Suprapubic skin (tissue), 4 donors: ENCODE data around the gene MCF2L. TPM values are rescaled to one million over a fixed set of nuclear protein-coding genes. Genes with fewer than 3 reads are reported as not detected.

Experiments used
- DNase-seq, 2 donors: peaks; one replicate each; pipeline ENCODE4 v3.0.0-alpha.2; 2019; ENCODE audit warnings: low spot score in 2 of 2
- H3K27ac ChIP-seq: fragments of 200-600 bp; sonication (generic); one replicate; pipeline ENCODE4 v1.5.1; 2019
- H3K27me3 ChIP-seq: fragments of 200-600 bp; sonication (generic); one replicate; pipeline ENCODE4 v1.5.1; 2019
- H3K36me3 ChIP-seq: fragments of 200-600 bp; sonication (generic); one replicate; pipeline ENCODE4 v1.5.1; 2019
- H3K4me1 ChIP-seq: fragments of 200-600 bp; sonication (generic); one replicate; pipeline ENCODE4 v1.5.1; 2019
- H3K4me3 ChIP-seq: fragments of 200-600 bp; sonication (generic); one replicate; pipeline ENCODE4 v1.5.1; 2019; ENCODE audit warnings: mild to moderate bottlenecking
- H3K9me3 ChIP-seq: fragments of 200-600 bp; sonication (generic); one replicate; pipeline ENCODE4 v1.5.1; 2019
- EP300 ChIP-seq: sonication (generic); formaldehyde crosslinking; IDR thresholded peaks from one replicate; pipeline ENCODE4 v1.6.1; 2017; ENCODE audit warnings: antibody characterized with exemption
- POLR2A ChIP-seq, 2 donors: fragments of 450-650 bp; IDR thresholded peaks; one replicate each; pipeline ENCODE4 v1.6.1; 2017; ENCODE audit warnings: antibody characterized with exemption in 2 of 2, mild to moderate bottlenecking in 2 of 2, moderate library complexity in 2 of 2
- POLR2AphosphoS5 ChIP-seq, 3 donors: sonication (generic); formaldehyde crosslinking; IDR thresholded peaks; one replicate each; pipeline ENCODE4 v1.6.1; 2017; ENCODE audit warnings: antibody characterized with exemption in 3 of 3
- WGBS: methylation state at CpG from one replicate; pipeline ENCODE4 v1.1.5; 2018; 5-methylcytosine and 5-hydroxymethylcytosine counted together
- total RNA-seq, 4 donors: library from RNA; depleted of rRNA; stranded (reverse); fragments of >200 nt; gene quantifications; one replicate each; pipeline ENCODE4 v1.1.0, GENCODE V29; 2016
- TF ChIP-seq, protein P1 (sequence below), 2 donors: fragments of 200-600 bp in 1 of 2; fragments of 450-650 bp in 1 of 2; sonication (generic) in 1 of 2; IDR thresholded peaks; one replicate each; pipeline ENCODE4 v1.5.1; 2016 to 2019; ENCODE audit warnings: antibody characterized with exemption in 2 of 2, mild to moderate bottlenecking in 1 of 2, moderate library complexity in 1 of 2

Gene MCF2L
- total RNA-seq, 4 donors from 2014 or later, result 25.4 to 144 (median 50.0) TPM

DNA sequence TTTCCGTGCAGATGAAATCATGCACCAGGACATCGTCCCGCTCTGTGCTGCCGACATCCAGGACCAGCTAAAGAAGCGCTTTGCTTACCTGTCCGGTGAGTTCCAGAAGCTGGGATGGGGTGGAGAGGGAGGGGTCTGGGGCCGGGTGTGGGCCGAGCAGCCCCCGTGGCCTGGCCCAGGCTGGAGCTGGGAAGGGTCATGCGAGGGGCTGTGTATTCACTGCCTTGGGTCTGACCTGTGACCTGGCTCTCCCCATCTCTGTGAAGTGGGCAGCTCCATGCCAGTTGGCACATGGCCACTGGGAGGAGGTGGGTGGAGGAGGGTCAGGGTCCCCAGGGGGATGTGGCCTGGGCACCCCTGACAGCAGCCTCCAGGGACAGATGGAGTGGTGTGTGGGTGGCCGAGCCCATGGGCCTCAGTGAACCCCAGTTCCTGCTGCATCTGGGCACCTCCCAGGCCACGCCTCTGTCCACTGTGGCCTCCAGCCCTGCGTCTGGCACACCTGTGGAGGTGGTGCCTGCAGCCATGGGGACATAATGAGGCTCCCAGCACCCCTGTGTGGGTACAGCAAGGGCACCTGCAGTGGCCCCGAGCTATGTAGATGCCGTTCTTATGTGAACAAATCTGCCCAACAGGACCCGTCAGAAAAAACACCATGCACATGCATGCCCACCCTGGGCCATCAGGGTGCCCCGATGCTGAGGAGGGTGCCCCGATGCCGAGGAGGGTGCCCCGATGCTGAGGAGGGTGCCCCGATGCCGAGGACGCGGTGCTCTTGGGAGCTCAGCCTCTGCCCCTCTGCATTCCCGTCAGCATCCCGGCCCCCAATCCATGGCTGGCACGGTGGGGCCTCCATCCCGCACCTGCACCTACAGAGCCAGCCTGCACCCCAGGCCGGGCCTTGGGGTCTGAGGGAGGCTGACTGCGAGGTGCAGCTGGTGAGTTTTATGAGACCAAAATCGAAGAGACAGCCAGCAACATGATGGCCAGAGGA is 46.0 kb downstream of the MCF2L start:
- H3K4me1 ChIP-seq, result peaks cover 38% of the 10 kb centered on the region
- no peak for DNase-seq
- no peaks in the 10 kb centered on the region for H3K9me3 ChIP-seq
- WGBS, result 81% methylated on average over 9 of the region's 31 CpGs
- H3K27me3 ChIP-seq, result peaks cover 6% of the 10 kb centered on the region
- no peak overlapping the region for H3K4me3 ChIP-seq
- H3K36me3 ChIP-seq, result no peaks in the 10 kb centered on the region
- TF ChIP-seq, protein P1, sequence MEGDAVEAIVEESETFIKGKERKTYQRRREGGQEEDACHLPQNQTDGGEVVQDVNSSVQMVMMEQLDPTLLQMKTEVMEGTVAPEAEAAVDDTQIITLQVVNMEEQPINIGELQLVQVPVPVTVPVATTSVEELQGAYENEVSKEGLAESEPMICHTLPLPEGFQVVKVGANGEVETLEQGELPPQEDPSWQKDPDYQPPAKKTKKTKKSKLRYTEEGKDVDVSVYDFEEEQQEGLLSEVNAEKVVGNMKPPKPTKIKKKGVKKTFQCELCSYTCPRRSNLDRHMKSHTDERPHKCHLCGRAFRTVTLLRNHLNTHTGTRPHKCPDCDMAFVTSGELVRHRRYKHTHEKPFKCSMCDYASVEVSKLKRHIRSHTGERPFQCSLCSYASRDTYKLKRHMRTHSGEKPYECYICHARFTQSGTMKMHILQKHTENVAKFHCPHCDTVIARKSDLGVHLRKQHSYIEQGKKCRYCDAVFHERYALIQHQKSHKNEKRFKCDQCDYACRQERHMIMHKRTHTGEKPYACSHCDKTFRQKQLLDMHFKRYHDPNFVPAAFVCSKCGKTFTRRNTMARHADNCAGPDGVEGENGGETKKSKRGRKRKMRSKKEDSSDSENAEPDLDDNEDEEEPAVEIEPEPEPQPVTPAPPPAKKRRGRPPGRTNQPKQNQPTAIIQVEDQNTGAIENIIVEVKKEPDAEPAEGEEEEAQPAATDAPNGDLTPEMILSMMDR (IDR thresholded peaks at IDR 0.05), result no peak
- TF ChIP-seq POLR2A (IDR thresholded peaks at IDR 0.05), result no peak
- TF ChIP-seq POLR2AphosphoS5 (IDR thresholded peaks at IDR 0.05), result no peak
- TF ChIP-seq EP300, result no peak
- H3K27ac ChIP-seq, result no peak overlapping the region

DNA sequence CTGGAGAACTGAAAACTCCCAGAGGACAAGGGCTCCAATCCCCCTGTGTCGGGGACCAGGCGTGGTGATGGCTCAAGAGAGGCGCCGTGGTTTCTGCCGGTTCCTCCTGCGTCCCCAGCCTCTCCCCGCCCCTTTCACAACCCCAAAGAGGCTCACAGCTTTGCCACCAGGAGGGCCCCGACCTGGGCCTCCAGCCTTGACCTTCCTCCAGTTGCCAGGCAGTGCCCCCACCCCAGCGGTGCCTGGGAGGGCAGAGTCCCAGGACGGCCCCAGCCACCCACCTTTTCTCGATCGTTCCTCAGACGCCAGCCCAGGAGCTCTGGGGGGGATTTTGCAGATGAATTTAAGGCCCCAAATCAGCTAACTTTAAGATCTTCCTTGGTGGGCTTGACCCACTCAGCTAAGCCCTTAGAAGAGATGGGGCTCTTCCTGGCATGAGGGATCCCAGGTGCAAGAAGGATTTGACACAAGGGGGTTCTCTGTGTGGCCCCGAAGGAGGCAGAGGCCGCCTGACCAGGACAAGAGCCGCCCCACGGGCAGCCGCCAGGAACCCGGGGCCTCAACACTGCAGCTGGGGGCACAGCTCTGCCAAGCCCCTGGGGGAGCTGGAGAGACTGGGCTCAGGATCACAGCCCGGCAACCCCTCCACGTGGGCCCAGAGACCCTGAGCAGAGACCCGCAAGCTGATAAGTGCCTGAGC is 47.0 kb downstream of the MCF2L start:
- Histone ChIP-seq H3K36me3 (no peaks in the 10 kb centered on the region), H3K27ac (no peak overlapping the region), H3K4me1 (peaks cover 35% of the 10 kb centered on the region), H3K4me3 (no peak overlapping the region), H3K27me3 (peaks cover 6% of the 10 kb centered on the region), H3K9me3 (no peaks in the 10 kb centered on the region)
- TF ChIP-seq POLR2A (IDR thresholded peaks at IDR 0.05) (no peak), EP300 (no peak), POLR2AphosphoS5 (IDR thresholded peaks at IDR 0.05) (no peak)
- TF ChIP-seq, protein P1 (IDR thresholded peaks at IDR 0.05), result no peak
- DNase-seq, result no peak
- WGBS, result 82% methylated on average over 14 of the region's 22 CpGs

DNA sequence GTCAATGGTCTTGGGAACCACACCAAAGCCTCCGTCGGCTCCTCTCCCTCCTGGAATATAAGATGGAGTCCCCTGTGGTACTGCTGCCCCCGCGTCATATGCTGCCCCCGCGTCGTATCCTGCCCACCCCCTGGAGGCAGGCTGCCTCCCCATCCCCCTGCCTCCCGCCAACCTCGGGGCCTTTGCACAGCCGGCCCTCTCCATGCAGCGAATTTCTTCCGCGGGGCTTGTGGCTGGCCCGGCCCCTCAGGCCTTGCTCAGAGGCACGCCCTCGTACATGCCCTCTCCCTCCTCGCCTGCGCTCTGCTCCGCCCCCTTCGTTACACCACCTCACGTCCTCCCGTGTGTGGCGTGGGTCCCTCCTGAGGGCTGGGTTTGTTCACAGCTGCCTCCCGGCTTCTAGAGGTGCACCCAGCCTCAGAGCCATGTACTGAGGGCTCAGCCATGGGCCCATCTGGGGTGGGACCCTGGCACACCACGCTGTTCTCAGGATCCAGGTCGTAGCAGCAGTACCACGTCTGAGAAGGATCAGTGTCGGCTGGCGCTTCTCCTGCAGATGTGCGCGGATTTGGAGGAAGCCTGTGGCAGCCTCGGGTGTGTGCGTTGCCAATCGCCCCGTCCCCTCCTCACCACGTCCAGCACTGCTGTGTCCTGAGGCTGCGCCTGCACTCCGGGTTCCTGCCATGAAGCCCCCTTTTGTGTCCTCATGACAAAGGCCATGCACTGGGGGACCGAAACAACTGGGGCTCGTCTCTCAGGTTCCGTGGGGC is 47.7 kb downstream of the MCF2L start:
- WGBS, result 90% methylated on average over 36 of the region's 41 CpGs
- Histone ChIP-seq H3K27ac (no peak overlapping the region), H3K4me1 (peaks cover 35% of the 10 kb centered on the region), H3K36me3 (no peaks in the 10 kb centered on the region), H3K4me3 (no peak overlapping the region), H3K27me3 (peaks cover 6% of the 10 kb centered on the region), H3K9me3 (no peaks in the 10 kb centered on the region)
- no peak for TF ChIP-seq POLR2A (IDR thresholded peaks at IDR 0.05)
- TF ChIP-seq, protein P1 (IDR thresholded peaks at IDR 0.05), result no peak
- TF ChIP-seq EP300, result no peak
- no peak for TF ChIP-seq POLR2AphosphoS5 (IDR thresholded peaks at IDR 0.05)
- DNase-seq, result no peak

DNA sequence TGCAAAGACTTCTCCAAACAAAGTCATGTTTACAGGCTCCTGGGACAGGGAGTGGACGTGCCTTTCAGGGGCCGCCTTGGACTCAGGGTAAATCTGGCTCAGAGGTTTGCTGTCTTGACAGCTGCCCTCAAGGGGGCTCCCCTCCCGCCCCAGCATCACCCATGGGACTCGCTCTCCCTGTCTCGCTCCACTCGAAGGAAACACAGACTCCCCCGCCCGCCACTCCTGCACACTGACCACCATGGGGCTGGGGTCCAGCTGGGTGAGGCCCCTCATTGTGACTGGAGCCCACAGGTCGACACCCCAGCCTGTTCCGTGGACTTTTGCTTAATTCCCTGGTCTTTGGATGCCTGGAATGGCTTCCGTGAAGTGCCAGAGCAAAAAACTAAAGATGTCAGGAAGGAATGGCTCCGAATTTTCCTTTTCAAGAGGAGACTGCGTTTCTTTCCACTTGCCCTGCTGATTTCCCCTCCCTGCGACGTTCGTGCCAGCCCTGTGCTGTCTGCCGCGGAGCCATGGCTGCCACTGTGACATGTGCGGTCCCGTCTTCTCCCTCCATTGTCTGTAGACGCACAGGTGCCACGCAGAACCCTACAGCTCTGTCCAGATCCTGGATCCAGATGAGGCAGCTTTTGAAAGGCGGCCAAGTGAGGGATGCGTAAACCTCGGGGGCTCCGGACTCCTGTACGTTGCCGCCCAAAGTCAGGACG is 48.6 kb downstream of the MCF2L start:
- H3K27ac ChIP-seq, result no peak overlapping the region
- TF ChIP-seq EP300, result no peak
- no peak for TF ChIP-seq POLR2A (IDR thresholded peaks at IDR 0.05)
- TF ChIP-seq POLR2AphosphoS5 (IDR thresholded peaks at IDR 0.05), result no peak
- TF ChIP-seq, protein P1 (IDR thresholded peaks at IDR 0.05), result no peak
- no peak overlapping the region for H3K4me3 ChIP-seq
- H3K4me1 ChIP-seq, result peaks cover 43% of the 10 kb centered on the region
- H3K9me3 ChIP-seq, result no peaks in the 10 kb centered on the region
- 72% methylated on average over 24 of the region's 29 CpGs for WGBS
- H3K27me3 ChIP-seq, result peaks cover 6% of the 10 kb centered on the region
- H3K36me3 ChIP-seq, result no peaks in the 10 kb centered on the region
- no peak for DNase-seq
